Measurements from ENCODE around the gene LSAMP. TPM values are rescaled to one million over a fixed set of nuclear protein-coding genes. Genes with fewer than 3 reads are reported as not detected.

The LSAMP gene
- total RNA-seq, 1 experiment from 2014 or later: not detected

GRCh38 chr3:116046350-116046749, 398.9 kb downstream of the LSAMP start:
- BruUV-seq (replicated peaks): no TSS peak
- intact Hi-C loops (cut with micrococcal nuclease; ENCODE audit: unreplicated experiment): no loop called here
- H3K4me3 Mint-ChIP-seq (ENCODE audit: unreplicated experiment): no peak overlapping the region
- Histone ChIP-seq H3K9me3 (no peaks in the 10 kb centered on the region), H3K4me3 (ENCODE audit: low read depth, low read length) (no peak overlapping the region), H3K27me3 (replicated peaks; ENCODE audit: control insufficient read depth, insufficient read depth, low read length) (no peaks in the 10 kb centered on the region), H3K4me1 (no peaks in the 10 kb centered on the region), H3K36me3 (ENCODE audit: control insufficient read depth, insufficient read depth, low read length) (no peaks in the 10 kb centered on the region)
- no peaks in the 10 kb centered on the region for H3K4me1 Mint-ChIP-seq (ENCODE audit: low read depth, unreplicated experiment)
- peaks cover 2% of the 10 kb centered on the region for H3K27me3 Mint-ChIP-seq (ENCODE audit: insufficient read depth, unreplicated experiment)
- H3K9me3 Mint-ChIP-seq (ENCODE audit: unreplicated experiment): no peaks in the 10 kb centered on the region
- H3K36me3 Mint-ChIP-seq (ENCODE audit: insufficient read depth, unreplicated experiment): no peaks in the 10 kb centered on the region
- no peak for DNase-seq
- no peak for TF ChIP-seq CTCF (IDR thresholded peaks at IDR 0.05; ENCODE audit: insufficient read depth in 1 of 2, low read depth in 1 of 2, low read length in 1 of 2, severe bottlenecking in 1 of 2, unreplicated experiment in 1 of 2)
- no peak overlapping the region for H3K27ac Mint-ChIP-seq (ENCODE audit: unreplicated experiment)
- ChIA-PET POLR2A (no interaction called here), CTCF (no interaction called here)

- ChIA-PET CTCF (no interaction called here), POLR2A (no interaction called here)
- H3K27ac Mint-ChIP-seq (ENCODE audit: unreplicated experiment): no peak overlapping the region
- H3K9me3 Mint-ChIP-seq (ENCODE audit: unreplicated experiment): no peaks in the 10 kb centered on the region
- H3K4me3 ChIP-seq (ENCODE audit: low read depth, low read length): no peak overlapping the region
- DNase-seq: no peak
- no peaks in the 10 kb centered on the region for H3K4me1 ChIP-seq
- intact Hi-C loops (cut with micrococcal nuclease; ENCODE audit: unreplicated experiment): no loop called here
- H3K4me3 Mint-ChIP-seq (ENCODE audit: unreplicated experiment): no peak overlapping the region
- TF ChIP-seq CTCF (IDR thresholded peaks at IDR 0.05; ENCODE audit: insufficient read depth in 1 of 2, low read depth in 1 of 2, low read length in 1 of 2, severe bottlenecking in 1 of 2, unreplicated experiment in 1 of 2): no peak
- H3K27me3 ChIP-seq (replicated peaks; ENCODE audit: control insufficient read depth, insufficient read depth, low read length): no peaks in the 10 kb centered on the region
- H3K36me3 Mint-ChIP-seq (ENCODE audit: insufficient read depth, unreplicated experiment): no peaks in the 10 kb centered on the region
- no peaks in the 10 kb centered on the region for H3K36me3 ChIP-seq (ENCODE audit: control insufficient read depth, insufficient read depth, low read length)
- peaks cover 2% of the 10 kb centered on the region for H3K27me3 Mint-ChIP-seq (ENCODE audit: insufficient read depth, unreplicated experiment)
- no TSS peak for BruUV-seq (replicated peaks)
- H3K4me1 Mint-ChIP-seq (ENCODE audit: low read depth, unreplicated experiment): no peaks in the 10 kb centered on the region
- no peaks in the 10 kb centered on the region for H3K9me3 ChIP-seq
Observed at GRCh38 chr3:116045314-116045713, 400.0 kb downstream of the LSAMP start.

- ChIA-PET CTCF (no interaction called here), POLR2A (no interaction called here)
- Histone ChIP-seq H3K9me3 (no peaks in the 10 kb centered on the region), H3K27me3 (replicated peaks; ENCODE audit: control insufficient read depth, insufficient read depth, low read length) (no peaks in the 10 kb centered on the region), H3K4me3 (ENCODE audit: low read depth, low read length) (no peak overlapping the region), H3K36me3 (ENCODE audit: control insufficient read depth, insufficient read depth, low read length) (no peaks in the 10 kb centered on the region), H3K4me1 (no peaks in the 10 kb centered on the region)
- H3K9me3 Mint-ChIP-seq (ENCODE audit: unreplicated experiment): no peaks in the 10 kb centered on the region
- intact Hi-C loops (cut with micrococcal nuclease; ENCODE audit: unreplicated experiment): no loop called here
- no TSS peak for BruUV-seq (replicated peaks)
- H3K4me3 Mint-ChIP-seq (ENCODE audit: unreplicated experiment): no peak overlapping the region
- no peak for DNase-seq
- H3K27ac Mint-ChIP-seq (ENCODE audit: unreplicated experiment): no peak overlapping the region
- no peaks in the 10 kb centered on the region for H3K36me3 Mint-ChIP-seq (ENCODE audit: insufficient read depth, unreplicated experiment)
- no peaks in the 10 kb centered on the region for H3K27me3 Mint-ChIP-seq (ENCODE audit: insufficient read depth, unreplicated experiment)
- no peaks in the 10 kb centered on the region for H3K4me1 Mint-ChIP-seq (ENCODE audit: low read depth, unreplicated experiment)
- TF ChIP-seq CTCF (IDR thresholded peaks at IDR 0.05; ENCODE audit: insufficient read depth in 1 of 2, low read depth in 1 of 2, low read length in 1 of 2, severe bottlenecking in 1 of 2, unreplicated experiment in 1 of 2): no peak
Observed at GRCh38 chr3:116040152-116040551, 405.1 kb downstream of the LSAMP start.

Data from Caco-2 (cell line).